ENCODE measurements around the gene GHSR. TPM values are rescaled to one million over a fixed set of nuclear protein-coding genes. Genes with fewer than 3 reads are reported as not detected.

GHSR gene
- total and polyA plus RNA-seq, 4 donors, result not detected

DNA sequence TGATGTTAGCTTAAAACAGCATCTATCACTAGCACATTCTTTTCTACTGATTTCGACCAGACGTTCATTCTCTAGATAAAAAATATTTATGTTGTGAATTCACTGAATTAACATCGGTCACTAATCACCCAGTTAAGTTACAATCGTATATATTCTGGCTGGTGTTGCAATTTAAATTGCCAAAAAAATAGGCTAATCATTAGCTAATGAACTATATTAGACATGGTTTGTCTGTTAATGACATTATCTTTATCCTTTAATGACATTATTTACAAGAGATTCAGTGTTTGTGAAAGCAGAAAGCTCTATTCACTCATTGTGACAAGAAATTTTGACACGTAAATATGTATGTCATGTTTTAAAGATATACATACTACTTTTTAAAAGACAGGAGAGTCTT is 6.7 kb downstream of the GHSR start:
- no peak overlapping the region for H3K4me3 ChIP-seq (ENCODE audit: low read depth in 1 of 3, low read length in 3 of 3)
- no peak for DNase-seq (ENCODE audit: low spot score)
- 75% methylated on average over 5 of the region's 5 CpGs for WGBS
- no peak for TF ChIP-seq NR2F2 (IDR thresholded peaks at IDR 0.05)
- TF ChIP-seq, protein P1, sequence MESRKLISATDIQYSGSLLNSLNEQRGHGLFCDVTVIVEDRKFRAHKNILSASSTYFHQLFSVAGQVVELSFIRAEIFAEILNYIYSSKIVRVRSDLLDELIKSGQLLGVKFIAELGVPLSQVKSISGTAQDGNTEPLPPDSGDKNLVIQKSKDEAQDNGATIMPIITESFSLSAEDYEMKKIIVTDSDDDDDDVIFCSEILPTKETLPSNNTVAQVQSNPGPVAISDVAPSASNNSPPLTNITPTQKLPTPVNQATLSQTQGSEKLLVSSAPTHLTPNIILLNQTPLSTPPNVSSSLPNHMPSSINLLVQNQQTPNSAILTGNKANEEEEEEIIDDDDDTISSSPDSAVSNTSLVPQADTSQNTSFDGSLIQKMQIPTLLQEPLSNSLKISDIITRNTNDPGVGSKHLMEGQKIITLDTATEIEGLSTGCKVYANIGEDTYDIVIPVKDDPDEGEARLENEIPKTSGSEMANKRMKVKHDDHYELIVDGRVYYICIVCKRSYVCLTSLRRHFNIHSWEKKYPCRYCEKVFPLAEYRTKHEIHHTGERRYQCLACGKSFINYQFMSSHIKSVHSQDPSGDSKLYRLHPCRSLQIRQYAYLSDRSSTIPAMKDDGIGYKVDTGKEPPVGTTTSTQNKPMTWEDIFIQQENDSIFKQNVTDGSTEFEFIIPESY (IDR thresholded peaks at IDR 0.05), result no peak
- no peak for TF ChIP-seq EGR1 (IDR thresholded peaks at IDR 0.05; ENCODE audit: low read depth in 2 of 2)
- TF ChIP-seq SP1 (IDR thresholded peaks at IDR 0.05), result no peak
- TF ChIP-seq GABPA (IDR thresholded peaks at IDR 0.05 in 1 of 2, conservative IDR thresholded peaks at IDR 0.05 in 1 of 2), result no peak
- TF ChIP-seq, protein P2, sequence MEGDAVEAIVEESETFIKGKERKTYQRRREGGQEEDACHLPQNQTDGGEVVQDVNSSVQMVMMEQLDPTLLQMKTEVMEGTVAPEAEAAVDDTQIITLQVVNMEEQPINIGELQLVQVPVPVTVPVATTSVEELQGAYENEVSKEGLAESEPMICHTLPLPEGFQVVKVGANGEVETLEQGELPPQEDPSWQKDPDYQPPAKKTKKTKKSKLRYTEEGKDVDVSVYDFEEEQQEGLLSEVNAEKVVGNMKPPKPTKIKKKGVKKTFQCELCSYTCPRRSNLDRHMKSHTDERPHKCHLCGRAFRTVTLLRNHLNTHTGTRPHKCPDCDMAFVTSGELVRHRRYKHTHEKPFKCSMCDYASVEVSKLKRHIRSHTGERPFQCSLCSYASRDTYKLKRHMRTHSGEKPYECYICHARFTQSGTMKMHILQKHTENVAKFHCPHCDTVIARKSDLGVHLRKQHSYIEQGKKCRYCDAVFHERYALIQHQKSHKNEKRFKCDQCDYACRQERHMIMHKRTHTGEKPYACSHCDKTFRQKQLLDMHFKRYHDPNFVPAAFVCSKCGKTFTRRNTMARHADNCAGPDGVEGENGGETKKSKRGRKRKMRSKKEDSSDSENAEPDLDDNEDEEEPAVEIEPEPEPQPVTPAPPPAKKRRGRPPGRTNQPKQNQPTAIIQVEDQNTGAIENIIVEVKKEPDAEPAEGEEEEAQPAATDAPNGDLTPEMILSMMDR (IDR thresholded peaks at IDR 0.05; ENCODE audit: low read depth, low read length, missing input control), result no peak
- TF ChIP-seq, protein P3, sequence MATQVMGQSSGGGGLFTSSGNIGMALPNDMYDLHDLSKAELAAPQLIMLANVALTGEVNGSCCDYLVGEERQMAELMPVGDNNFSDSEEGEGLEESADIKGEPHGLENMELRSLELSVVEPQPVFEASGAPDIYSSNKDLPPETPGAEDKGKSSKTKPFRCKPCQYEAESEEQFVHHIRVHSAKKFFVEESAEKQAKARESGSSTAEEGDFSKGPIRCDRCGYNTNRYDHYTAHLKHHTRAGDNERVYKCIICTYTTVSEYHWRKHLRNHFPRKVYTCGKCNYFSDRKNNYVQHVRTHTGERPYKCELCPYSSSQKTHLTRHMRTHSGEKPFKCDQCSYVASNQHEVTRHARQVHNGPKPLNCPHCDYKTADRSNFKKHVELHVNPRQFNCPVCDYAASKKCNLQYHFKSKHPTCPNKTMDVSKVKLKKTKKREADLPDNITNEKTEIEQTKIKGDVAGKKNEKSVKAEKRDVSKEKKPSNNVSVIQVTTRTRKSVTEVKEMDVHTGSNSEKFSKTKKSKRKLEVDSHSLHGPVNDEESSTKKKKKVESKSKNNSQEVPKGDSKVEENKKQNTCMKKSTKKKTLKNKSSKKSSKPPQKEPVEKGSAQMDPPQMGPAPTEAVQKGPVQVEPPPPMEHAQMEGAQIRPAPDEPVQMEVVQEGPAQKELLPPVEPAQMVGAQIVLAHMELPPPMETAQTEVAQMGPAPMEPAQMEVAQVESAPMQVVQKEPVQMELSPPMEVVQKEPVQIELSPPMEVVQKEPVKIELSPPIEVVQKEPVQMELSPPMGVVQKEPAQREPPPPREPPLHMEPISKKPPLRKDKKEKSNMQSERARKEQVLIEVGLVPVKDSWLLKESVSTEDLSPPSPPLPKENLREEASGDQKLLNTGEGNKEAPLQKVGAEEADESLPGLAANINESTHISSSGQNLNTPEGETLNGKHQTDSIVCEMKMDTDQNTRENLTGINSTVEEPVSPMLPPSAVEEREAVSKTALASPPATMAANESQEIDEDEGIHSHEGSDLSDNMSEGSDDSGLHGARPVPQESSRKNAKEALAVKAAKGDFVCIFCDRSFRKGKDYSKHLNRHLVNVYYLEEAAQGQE (IDR thresholded peaks at IDR 0.05), result no peak
- no peak for TF ChIP-seq RAD21 (IDR thresholded peaks at IDR 0.05)
- TF ChIP-seq TAF1 (conservative IDR thresholded peaks at IDR 0.05), result no peak
- TF ChIP-seq, protein P4, sequence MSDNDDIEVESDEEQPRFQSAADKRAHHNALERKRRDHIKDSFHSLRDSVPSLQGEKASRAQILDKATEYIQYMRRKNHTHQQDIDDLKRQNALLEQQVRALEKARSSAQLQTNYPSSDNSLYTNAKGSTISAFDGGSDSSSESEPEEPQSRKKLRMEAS (IDR thresholded peaks at IDR 0.05), result no peak
- no peak for TF ChIP-seq FOXA1 (IDR thresholded peaks at IDR 0.05)
- TF ChIP-seq, protein P5, sequence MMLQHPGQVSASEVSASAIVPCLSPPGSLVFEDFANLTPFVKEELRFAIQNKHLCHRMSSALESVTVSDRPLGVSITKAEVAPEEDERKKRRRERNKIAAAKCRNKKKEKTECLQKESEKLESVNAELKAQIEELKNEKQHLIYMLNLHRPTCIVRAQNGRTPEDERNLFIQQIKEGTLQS (IDR thresholded peaks at IDR 0.05), result no peak
- no peak for TF ChIP-seq JUND (IDR thresholded peaks at IDR 0.05)
- no peak for TF ChIP-seq HNF4G (IDR thresholded peaks at IDR 0.05)
- no peak for TF ChIP-seq HNF4A (conservative IDR thresholded peaks at IDR 0.05)
- no peak for TF ChIP-seq YY1 (IDR thresholded peaks at IDR 0.05)
- no peak for TF ChIP-seq FOXA2 (IDR thresholded peaks at IDR 0.05)
- no peaks in the 10 kb centered on the region for H3K36me3 ChIP-seq (ENCODE audit: control insufficient read depth in 4 of 4, insufficient read depth in 3 of 4, low read depth in 1 of 4, low read length in 3 of 4)
- no peaks in the 10 kb centered on the region for H3K9me3 ChIP-seq (ENCODE audit: control insufficient read depth in 4 of 4, low read length in 3 of 4)
- H3K27me3 ChIP-seq (ENCODE audit: control insufficient read depth in 4 of 4, insufficient read depth in 4 of 4, low read length in 3 of 4), result no peaks in the 10 kb centered on the region
- no peaks in the 10 kb centered on the region for H3K4me1 ChIP-seq (ENCODE audit: control insufficient read depth in 4 of 4, insufficient read depth in 4 of 4, low read length in 3 of 4)
- H3K27ac ChIP-seq (ENCODE audit: low read depth in 1 of 2, low read length in 2 of 2), result no peak overlapping the region
- no peak overlapping the region for H3K9ac ChIP-seq (ENCODE audit: low read depth in 1 of 2, low read length in 2 of 2)

DNA sequence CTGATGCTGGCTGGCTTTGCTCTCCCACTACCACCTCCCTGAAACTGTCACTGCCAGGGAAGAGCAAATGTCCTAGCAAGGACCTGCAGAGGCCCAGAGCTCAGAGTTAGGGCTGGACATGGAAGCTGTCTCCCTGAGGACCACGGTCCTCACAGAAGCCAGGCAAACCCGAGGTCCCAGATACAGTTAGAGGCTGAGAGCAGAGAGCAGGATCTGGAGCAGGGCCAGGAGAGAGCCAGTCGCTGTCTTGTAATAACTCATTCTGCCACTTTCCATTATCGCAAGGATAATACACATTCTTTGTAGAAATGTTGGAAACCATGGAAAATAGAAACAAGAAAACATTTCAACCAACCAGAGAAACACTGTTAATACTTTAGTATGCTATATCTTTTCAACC is 10.1 kb downstream of the GHSR start:
- WGBS, result 67% methylated on average over 4 of the region's 4 CpGs
- DNase-seq (ENCODE audit: low spot score), result no peak
- Histone ChIP-seq H3K4me1 (ENCODE audit: control insufficient read depth in 4 of 4, insufficient read depth in 4 of 4, low read length in 3 of 4) (no peaks in the 10 kb centered on the region), H3K27me3 (ENCODE audit: control insufficient read depth in 4 of 4, insufficient read depth in 4 of 4, low read length in 3 of 4) (no peaks in the 10 kb centered on the region), H3K9me3 (ENCODE audit: control insufficient read depth in 4 of 4, low read length in 3 of 4) (peaks cover 0 to under 1% (median under 1%) of the 10 kb centered on the region in 4 donors), H3K27ac (ENCODE audit: low read depth in 1 of 2, low read length in 2 of 2) (no peak overlapping the region), H3K9ac (ENCODE audit: low read depth in 1 of 2, low read length in 2 of 2) (no peak overlapping the region), H3K4me3 (ENCODE audit: low read depth in 1 of 3, low read length in 3 of 3) (no peak overlapping the region), H3K36me3 (ENCODE audit: control insufficient read depth in 4 of 4, insufficient read depth in 3 of 4, low read depth in 1 of 4, low read length in 3 of 4) (no peaks in the 10 kb centered on the region)
- TF ChIP-seq SP1 (IDR thresholded peaks at IDR 0.05) (no peak), NR2F2 (IDR thresholded peaks at IDR 0.05) (no peak)
- TF ChIP-seq, protein P1 (IDR thresholded peaks at IDR 0.05), result no peak
